ENCODE measurements around the gene CHMP4A. TPM values are rescaled to one million over a fixed set of nuclear protein-coding genes. Genes with fewer than 3 reads are reported as not detected.

Gene CHMP4A
- total and polyA plus RNA-seq, 9 of the 15 experiments (the other 6 are each of a cell fraction or from before 2014, with no cell fraction given) = 28.8 to 104 (median 52.7) TPM

DNA sequence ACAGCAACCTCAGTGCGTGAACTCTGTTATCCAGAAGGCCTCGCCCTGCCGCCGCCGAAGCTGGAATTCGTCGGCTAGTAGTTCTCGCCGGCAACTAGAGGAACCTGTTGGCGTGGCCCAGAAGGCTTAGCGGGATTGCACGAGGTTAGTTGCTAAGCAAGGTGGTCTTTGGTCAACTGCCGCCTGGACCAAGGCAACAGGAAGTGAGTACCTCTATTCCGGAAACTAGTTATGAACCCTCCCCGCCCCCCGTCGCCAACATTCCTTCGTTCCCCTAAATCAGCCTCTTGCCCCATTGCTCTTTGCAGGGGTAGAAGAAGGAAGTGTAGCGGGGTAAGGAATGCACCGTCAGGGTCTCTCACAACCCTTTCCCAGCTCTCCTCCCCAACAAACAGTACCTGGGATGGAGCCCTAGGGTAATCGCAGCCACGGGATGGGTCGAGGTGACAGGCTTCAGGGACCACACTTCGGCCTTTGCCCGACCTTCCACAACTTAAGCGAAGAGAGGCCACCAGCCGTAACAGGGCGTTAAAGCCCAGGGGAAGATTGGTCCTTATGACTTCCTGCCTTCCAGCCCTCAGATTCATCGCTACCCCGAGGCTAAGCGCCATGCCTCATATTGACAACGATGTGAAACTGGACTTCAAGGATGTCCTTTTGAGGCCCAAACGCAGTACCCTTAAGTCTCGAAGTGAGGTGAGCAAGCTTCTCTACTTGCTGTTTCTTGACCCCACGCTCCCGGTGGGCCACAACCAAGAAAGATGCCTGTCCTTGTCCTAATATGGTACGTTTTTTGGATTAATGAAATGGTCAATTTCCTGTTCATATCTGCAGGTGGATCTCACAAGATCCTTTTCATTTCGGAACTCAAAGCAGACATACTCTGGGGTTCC, 19.6 kb upstream of the CHMP4A start, which contains the start of gene GMPR2 (continued):
- TF ChIP-seq, protein P1, sequence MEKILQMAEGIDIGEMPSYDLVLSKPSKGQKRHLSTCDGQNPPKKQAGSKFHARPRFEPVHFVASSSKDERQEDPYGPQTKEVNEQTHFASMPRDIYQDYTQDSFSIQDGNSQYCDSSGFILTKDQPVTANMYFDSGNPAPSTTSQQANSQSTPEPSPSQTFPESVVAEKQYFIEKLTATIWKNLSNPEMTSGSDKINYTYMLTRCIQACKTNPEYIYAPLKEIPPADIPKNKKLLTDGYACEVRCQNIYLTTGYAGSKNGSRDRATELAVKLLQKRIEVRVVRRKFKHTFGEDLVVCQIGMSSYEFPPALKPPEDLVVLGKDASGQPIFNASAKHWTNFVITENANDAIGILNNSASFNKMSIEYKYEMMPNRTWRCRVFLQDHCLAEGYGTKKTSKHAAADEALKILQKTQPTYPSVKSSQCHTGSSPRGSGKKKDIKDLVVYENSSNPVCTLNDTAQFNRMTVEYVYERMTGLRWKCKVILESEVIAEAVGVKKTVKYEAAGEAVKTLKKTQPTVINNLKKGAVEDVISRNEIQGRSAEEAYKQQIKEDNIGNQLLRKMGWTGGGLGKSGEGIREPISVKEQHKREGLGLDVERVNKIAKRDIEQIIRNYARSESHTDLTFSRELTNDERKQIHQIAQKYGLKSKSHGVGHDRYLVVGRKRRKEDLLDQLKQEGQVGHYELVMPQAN (IDR thresholded peaks at IDR 0.05; ENCODE audit: borderline replicate concordance) = peak; percentile 37; the same call in 1 of the 2 replicates
- TF ChIP-seq, protein P2, sequence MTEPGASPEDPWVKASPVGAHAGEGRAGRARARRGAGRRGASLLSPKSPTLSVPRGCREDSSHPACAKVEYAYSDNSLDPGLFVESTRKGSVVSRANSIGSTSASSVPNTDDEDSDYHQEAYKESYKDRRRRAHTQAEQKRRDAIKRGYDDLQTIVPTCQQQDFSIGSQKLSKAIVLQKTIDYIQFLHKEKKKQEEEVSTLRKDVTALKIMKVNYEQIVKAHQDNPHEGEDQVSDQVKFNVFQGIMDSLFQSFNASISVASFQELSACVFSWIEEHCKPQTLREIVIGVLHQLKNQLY (CRISPR knock-in tag; conservative IDR thresholded peaks at IDR 0.05) = no peak
- TF ChIP-seq, protein P3, sequence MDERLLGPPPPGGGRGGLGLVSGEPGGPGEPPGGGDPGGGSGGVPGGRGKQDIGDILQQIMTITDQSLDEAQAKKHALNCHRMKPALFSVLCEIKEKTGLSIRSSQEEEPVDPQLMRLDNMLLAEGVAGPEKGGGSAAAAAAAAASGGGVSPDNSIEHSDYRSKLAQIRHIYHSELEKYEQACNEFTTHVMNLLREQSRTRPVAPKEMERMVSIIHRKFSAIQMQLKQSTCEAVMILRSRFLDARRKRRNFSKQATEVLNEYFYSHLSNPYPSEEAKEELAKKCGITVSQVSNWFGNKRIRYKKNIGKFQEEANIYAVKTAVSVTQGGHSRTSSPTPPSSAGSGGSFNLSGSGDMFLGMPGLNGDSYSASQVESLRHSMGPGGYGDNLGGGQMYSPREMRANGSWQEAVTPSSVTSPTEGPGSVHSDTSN (CRISPR knock-in tag; IDR thresholded peaks at IDR 0.05; ENCODE audit: low read depth) = no peak
- TF ChIP-seq, protein P3 (tag; conservative IDR thresholded peaks at IDR 0.05; ENCODE audit: low read depth) = no peak
- no peak for TF ChIP-seq HDAC8 (tag; IDR thresholded peaks at IDR 0.05)
- no peak for TF ChIP-seq SMAD2 (IDR thresholded peaks at IDR 0.05; ENCODE audit: low read depth, low read length)
- TF ChIP-seq, protein P4, sequence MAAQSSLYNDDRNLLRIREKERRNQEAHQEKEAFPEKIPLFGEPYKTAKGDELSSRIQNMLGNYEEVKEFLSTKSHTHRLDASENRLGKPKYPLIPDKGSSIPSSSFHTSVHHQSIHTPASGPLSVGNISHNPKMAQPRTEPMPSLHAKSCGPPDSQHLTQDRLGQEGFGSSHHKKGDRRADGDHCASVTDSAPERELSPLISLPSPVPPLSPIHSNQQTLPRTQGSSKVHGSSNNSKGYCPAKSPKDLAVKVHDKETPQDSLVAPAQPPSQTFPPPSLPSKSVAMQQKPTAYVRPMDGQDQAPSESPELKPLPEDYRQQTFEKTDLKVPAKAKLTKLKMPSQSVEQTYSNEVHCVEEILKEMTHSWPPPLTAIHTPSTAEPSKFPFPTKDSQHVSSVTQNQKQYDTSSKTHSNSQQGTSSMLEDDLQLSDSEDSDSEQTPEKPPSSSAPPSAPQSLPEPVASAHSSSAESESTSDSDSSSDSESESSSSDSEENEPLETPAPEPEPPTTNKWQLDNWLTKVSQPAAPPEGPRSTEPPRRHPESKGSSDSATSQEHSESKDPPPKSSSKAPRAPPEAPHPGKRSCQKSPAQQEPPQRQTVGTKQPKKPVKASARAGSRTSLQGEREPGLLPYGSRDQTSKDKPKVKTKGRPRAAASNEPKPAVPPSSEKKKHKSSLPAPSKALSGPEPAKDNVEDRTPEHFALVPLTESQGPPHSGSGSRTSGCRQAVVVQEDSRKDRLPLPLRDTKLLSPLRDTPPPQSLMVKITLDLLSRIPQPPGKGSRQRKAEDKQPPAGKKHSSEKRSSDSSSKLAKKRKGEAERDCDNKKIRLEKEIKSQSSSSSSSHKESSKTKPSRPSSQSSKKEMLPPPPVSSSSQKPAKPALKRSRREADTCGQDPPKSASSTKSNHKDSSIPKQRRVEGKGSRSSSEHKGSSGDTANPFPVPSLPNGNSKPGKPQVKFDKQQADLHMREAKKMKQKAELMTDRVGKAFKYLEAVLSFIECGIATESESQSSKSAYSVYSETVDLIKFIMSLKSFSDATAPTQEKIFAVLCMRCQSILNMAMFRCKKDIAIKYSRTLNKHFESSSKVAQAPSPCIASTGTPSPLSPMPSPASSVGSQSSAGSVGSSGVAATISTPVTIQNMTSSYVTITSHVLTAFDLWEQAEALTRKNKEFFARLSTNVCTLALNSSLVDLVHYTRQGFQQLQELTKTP (IDR thresholded peaks at IDR 0.05; ENCODE audit: low read depth in 1 of 2, partially characterized antibody in 2 of 2) = peak in 1 of 2 experiments; percentile 20
- TF ChIP-seq DNMT1 (IDR thresholded peaks at IDR 0.05) = no peak
- TF ChIP-seq PHF21A (IDR thresholded peaks at IDR 0.05; ENCODE audit: borderline replicate concordance, low read depth) = no peak
- no peak for TF ChIP-seq POLR3G (IDR thresholded peaks at IDR 0.05; ENCODE audit: extremely low read depth, insufficient read length, insufficient replicate concordance)
- no peak for TF ChIP-seq POU5F1 (IDR thresholded peaks at IDR 0.05; ENCODE audit: borderline replicate concordance, low read depth, low read length, partially characterized antibody)
- TF ChIP-seq, protein P5, sequence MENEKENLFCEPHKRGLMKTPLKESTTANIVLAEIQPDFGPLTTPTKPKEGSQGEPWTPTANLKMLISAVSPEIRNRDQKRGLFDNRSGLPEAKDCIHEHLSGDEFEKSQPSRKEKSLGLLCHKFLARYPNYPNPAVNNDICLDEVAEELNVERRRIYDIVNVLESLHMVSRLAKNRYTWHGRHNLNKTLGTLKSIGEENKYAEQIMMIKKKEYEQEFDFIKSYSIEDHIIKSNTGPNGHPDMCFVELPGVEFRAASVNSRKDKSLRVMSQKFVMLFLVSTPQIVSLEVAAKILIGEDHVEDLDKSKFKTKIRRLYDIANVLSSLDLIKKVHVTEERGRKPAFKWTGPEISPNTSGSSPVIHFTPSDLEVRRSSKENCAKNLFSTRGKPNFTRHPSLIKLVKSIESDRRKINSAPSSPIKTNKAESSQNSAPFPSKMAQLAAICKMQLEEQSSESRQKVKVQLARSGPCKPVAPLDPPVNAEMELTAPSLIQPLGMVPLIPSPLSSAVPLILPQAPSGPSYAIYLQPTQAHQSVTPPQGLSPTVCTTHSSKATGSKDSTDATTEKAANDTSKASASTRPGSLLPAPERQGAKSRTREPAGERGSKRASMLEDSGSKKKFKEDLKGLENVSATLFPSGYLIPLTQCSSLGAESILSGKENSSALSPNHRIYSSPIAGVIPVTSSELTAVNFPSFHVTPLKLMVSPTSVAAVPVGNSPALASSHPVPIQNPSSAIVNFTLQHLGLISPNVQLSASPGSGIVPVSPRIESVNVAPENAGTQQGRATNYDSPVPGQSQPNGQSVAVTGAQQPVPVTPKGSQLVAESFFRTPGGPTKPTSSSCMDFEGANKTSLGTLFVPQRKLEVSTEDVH (IDR thresholded peaks at IDR 0.05; ENCODE audit: low read depth, partially characterized antibody) = peak; percentile 56
- TF ChIP-seq PHF20 (IDR thresholded peaks at IDR 0.05; ENCODE audit: partially characterized antibody) = peak; percentile 49

Measured in K562 (cell line).